ENCODE data around the gene SP100.
"Not testable (repeated sequence)": the region's sequence is repeated elsewhere in the genome, so short reads cannot be mapped to it uniquely, and the experiment has no call there.

SP100 gene

GRCh38 chr2:230434677-230435324 is 18.8 kb downstream of the SP100 start:
- no peak overlapping the region for H3K4me3 ChIP-seq (ENCODE audit: low read length)
- no peak for DNase-seq (ENCODE audit: low read depth)
- TF ChIP-seq CTCF (conservative IDR thresholded peaks at IDR 0.05; ENCODE audit: low read length), result no peak

- no peak for TF ChIP-seq CTCF (conservative IDR thresholded peaks at IDR 0.05; ENCODE audit: low read length)
- H3K4me3 ChIP-seq (ENCODE audit: low read length), result no peak overlapping the region
- DNase-seq (ENCODE audit: low read depth), result no peak
Observed at GRCh38 chr2:230435431-230435830, 19.4 kb downstream of the SP100 start.

- not testable (repeated sequence) for H3K4me3 ChIP-seq (ENCODE audit: low read length); DNase-seq (ENCODE audit: low read depth)
Observed at GRCh38 chr2:230439121-230439520, 23.1 kb downstream of the SP100 start.

- no peak for DNase-seq (ENCODE audit: low read depth)
- TF ChIP-seq CTCF (conservative IDR thresholded peaks at IDR 0.05; ENCODE audit: low read length), result no peak
- no peak overlapping the region for H3K4me3 ChIP-seq (ENCODE audit: low read length)
Observed at GRCh38 chr2:230439590-230439989, 23.6 kb downstream of the SP100 start.

- peak; percentile 83 for DNase-seq (ENCODE audit: low read depth)
- no peak overlapping the region for H3K4me3 ChIP-seq (ENCODE audit: low read length)
- TF ChIP-seq CTCF (conservative IDR thresholded peaks at IDR 0.05; ENCODE audit: low read length), result no peak
Observed at GRCh38 chr2:230441227-230441897, 25.4 kb downstream of the SP100 start.

GRCh38 chr2:230443541-230443940 is 27.5 kb downstream of the SP100 start:
- no peak overlapping the region for H3K4me3 ChIP-seq (ENCODE audit: low read length)
- peak; percentile 46 for DNase-seq (ENCODE audit: low read depth)

GRCh38 chr2:230444832-230445231 is 28.8 kb downstream of the SP100 start:
- no peak for TF ChIP-seq CTCF (conservative IDR thresholded peaks at IDR 0.05; ENCODE audit: low read length)
- DNase-seq (ENCODE audit: low read depth), result no peak
- H3K4me3 ChIP-seq (ENCODE audit: low read length), result no peak overlapping the region

More at GRCh38 chr2:230443541-230443940, 27.5 kb downstream of the SP100 start:
- TF ChIP-seq CTCF (conservative IDR thresholded peaks at IDR 0.05; ENCODE audit: low read length), result no peak

Measured in AG10803 (cell line).